MM.1S (cell line): ENCODE measurements around the gene MUSK.

Source experiments
- EZH2 ChIP-seq: fragments of 300-600 bp; sonication (generic); optimal IDR thresholded peaks from 2 replicates; pipeline ENCODE3; 2017; ENCODE audit warnings: low read depth, mild to moderate bottlenecking, antibody characterized with exemption, low read length, mixed read lengths
- EZH2phosphoT487 ChIP-seq: fragments of 300-600 bp; sonication (generic); IDR thresholded peaks from 2 replicates; pipeline ENCODE4 v1.6.1; 2018; ENCODE audit warnings: antibody characterized with exemption, low read length
- TF ChIP-seq, protein P1 (sequence below): fragments of 300-600 bp; sonication (generic); IDR thresholded peaks from 2 replicates; pipeline ENCODE4 v1.5.1; 2016; ENCODE audit warnings: antibody characterized with exemption, low read length, mixed read lengths

DNA sequence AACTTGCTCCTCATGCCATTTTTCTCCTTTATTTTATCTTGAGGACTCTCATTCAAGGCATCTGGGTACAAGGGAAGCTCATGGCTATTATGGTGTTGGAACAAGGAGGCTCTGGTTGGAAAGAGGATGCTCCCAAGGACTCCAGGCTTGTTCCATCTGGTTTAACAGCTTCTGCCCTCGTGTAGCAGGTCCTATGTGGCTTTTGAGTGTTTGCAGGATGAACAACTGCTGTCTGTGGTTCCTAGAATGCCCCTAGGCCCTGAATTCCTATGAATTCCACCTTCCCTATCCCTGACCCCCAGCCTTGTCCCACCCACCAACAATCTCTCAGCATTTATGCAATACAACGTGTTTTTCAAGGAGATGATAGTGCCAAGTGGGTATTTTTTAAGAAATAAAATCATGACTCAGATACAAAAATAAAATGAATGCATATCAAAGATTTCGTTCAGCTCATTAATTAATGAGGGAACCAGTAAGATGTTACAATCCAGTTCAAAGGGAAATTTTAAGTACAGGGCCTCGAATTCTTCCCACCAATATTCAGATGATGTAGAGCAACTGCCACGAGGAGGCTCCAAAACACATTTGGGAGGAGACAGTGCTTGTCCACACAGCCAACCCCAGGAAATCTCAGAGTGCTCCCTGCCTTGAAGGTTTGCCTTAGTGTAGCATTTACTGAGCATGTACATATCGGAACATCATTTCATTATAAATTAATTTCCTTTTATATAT lies 182.0 kb downstream of the MUSK start:
- TF ChIP-seq, protein P1, sequence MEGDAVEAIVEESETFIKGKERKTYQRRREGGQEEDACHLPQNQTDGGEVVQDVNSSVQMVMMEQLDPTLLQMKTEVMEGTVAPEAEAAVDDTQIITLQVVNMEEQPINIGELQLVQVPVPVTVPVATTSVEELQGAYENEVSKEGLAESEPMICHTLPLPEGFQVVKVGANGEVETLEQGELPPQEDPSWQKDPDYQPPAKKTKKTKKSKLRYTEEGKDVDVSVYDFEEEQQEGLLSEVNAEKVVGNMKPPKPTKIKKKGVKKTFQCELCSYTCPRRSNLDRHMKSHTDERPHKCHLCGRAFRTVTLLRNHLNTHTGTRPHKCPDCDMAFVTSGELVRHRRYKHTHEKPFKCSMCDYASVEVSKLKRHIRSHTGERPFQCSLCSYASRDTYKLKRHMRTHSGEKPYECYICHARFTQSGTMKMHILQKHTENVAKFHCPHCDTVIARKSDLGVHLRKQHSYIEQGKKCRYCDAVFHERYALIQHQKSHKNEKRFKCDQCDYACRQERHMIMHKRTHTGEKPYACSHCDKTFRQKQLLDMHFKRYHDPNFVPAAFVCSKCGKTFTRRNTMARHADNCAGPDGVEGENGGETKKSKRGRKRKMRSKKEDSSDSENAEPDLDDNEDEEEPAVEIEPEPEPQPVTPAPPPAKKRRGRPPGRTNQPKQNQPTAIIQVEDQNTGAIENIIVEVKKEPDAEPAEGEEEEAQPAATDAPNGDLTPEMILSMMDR: no peak
- TF ChIP-seq EZH2 (no peak), EZH2phosphoT487 (no peak)
